Measurements from ENCODE around the gene SPG7. TPM values are rescaled to one million over a fixed set of nuclear protein-coding genes. Genes with fewer than 3 reads are reported as not detected.

The SPG7 gene
- total RNA-seq, 4 donors from 2014 or later, result 58.8 to 94.3 (median 83.3) TPM

GRCh38 chr16:89600427-89600826 is 92.2 kb downstream of the SPG7 start:
- TF ChIP-seq EP300 (IDR thresholded peaks at IDR 0.05) (no peak), POLR2AphosphoS5 (IDR thresholded peaks at IDR 0.05) (no peak), POLR2A (IDR thresholded peaks at IDR 0.05; ENCODE audit: low read depth) (no peak)
- TF ChIP-seq, protein P1, sequence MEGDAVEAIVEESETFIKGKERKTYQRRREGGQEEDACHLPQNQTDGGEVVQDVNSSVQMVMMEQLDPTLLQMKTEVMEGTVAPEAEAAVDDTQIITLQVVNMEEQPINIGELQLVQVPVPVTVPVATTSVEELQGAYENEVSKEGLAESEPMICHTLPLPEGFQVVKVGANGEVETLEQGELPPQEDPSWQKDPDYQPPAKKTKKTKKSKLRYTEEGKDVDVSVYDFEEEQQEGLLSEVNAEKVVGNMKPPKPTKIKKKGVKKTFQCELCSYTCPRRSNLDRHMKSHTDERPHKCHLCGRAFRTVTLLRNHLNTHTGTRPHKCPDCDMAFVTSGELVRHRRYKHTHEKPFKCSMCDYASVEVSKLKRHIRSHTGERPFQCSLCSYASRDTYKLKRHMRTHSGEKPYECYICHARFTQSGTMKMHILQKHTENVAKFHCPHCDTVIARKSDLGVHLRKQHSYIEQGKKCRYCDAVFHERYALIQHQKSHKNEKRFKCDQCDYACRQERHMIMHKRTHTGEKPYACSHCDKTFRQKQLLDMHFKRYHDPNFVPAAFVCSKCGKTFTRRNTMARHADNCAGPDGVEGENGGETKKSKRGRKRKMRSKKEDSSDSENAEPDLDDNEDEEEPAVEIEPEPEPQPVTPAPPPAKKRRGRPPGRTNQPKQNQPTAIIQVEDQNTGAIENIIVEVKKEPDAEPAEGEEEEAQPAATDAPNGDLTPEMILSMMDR (IDR thresholded peaks at IDR 0.05), result no peak
- intact Hi-C loops (cut with DNase I), result no loop called here
- H3K4me1 ChIP-seq, result peaks cover 3 to 14% (median 11%) of the 10 kb centered on the region in 4 donors
- H3K27me3 ChIP-seq, result peaks cover 0 to 31% (median 0%) of the 10 kb centered on the region in 4 donors
- 78% methylated on average over 12 of the region's 12 CpGs for WGBS
- no peak overlapping the region for H3K27ac ChIP-seq (replicated peaks in 1 of 4)
- H3K4me3 ChIP-seq, result no peak overlapping the region
- DNase-seq (ENCODE audit: extremely low spot score), result no peak
- H3K36me3 ChIP-seq, result no peaks in the 10 kb centered on the region
- no peaks in the 10 kb centered on the region for H3K9me3 ChIP-seq

DNA sequence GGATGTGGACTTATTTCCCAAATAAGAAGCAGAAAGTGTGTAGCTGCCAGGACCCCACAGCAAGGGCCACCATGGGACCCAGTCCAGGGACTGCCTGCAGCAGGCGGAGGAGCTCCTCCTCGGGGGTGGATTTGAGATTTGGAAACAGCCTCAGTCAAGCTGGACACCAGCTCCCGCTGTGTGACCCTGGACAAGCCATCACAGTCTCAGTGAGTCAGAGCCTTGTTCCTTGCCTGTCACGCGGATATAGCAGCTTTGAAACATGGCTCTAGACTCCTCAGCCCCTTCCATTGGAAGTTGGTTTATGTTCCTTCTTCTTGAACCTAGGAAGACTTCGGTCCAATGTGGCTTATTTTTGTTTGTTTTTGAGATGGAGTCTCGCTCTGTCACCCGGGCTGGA is 92.8 kb downstream of the SPG7 start:
- intact Hi-C loops (cut with DNase I), result no loop called here
- Histone ChIP-seq H3K27ac (replicated peaks in 1 of 4) (no peak overlapping the region), H3K9me3 (no peaks in the 10 kb centered on the region), H3K36me3 (no peaks in the 10 kb centered on the region), H3K4me3 (no peak overlapping the region), H3K27me3 (peaks cover 0 to 37% (median 0%) of the 10 kb centered on the region in 4 donors), H3K4me1 (peaks cover 3 to 14% (median 11%) of the 10 kb centered on the region in 4 donors)
- 81% methylated on average over 7 of the region's 8 CpGs for WGBS
- DNase-seq (ENCODE audit: extremely low spot score), result no peak
- TF ChIP-seq, protein P1 (IDR thresholded peaks at IDR 0.05), result no peak
- TF ChIP-seq EP300 (IDR thresholded peaks at IDR 0.05) (no peak), POLR2AphosphoS5 (IDR thresholded peaks at IDR 0.05) (no peak), POLR2A (IDR thresholded peaks at IDR 0.05; ENCODE audit: low read depth) (no peak)

- 48% methylated on average over 22 of the region's 22 CpGs for WGBS
- intact Hi-C loops (cut with DNase I), result no loop called here
- DNase-seq (ENCODE audit: extremely low spot score), result no peak
- Histone ChIP-seq H3K9me3 (no peaks in the 10 kb centered on the region), H3K4me1 (peaks cover 3 to 14% (median 11%) of the 10 kb centered on the region in 4 donors), H3K27ac (replicated peaks in 1 of 4) (no peak overlapping the region), H3K4me3 (no peak overlapping the region), H3K27me3 (peaks cover 0 to 43% (median 0%) of the 10 kb centered on the region in 4 donors), H3K36me3 (no peaks in the 10 kb centered on the region)
- TF ChIP-seq POLR2A (IDR thresholded peaks at IDR 0.05; ENCODE audit: low read depth) (no peak), POLR2AphosphoS5 (IDR thresholded peaks at IDR 0.05) (no peak)
- TF ChIP-seq, protein P1 (IDR thresholded peaks at IDR 0.05), result no peak
These were observed 93.7 kb downstream of the SPG7 start for GRCh38 chr16:89601906-89602272.

DNA sequence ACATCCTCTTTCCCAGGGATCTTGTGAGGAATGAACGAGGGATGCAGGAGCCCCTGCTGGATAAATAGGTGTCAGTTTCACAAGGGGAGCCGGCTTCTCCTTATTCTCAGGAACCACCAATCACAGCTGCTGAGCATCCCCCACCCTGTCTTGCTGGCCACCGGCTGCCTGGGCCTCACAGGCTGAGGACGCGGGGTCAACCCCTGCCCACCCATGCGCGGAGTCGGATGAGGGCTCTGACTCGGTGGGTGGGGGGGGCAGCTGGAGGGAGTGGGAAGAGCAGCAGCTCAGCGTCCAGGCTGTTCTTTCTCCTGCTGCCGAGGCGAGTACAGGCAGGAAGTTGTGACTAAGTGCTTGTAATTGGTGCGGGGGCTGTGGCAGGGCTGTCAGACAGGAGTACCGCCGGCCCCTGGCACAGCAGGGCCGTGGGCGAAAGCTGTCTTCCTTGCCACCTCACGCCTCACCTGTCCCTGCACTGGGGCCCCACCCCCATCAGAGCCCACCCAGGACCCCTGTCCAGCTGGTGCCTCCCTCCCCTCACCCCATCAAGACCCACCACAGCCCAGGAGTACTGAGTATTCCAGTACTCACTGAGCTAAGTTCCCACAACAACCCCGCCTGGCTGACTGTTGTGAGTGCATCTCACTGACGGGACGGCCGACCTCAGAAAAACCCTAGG is 94.2 kb downstream of the SPG7 start:
- TF ChIP-seq POLR2AphosphoS5 (IDR thresholded peaks at IDR 0.05) (no peak), EP300 (IDR thresholded peaks at IDR 0.05) (no peak)
- TF ChIP-seq, protein P1 (IDR thresholded peaks at IDR 0.05), result no peak
- DNase-seq (ENCODE audit: extremely low spot score), result no peak
- Histone ChIP-seq H3K36me3 (no peaks in the 10 kb centered on the region), H3K9me3 (no peaks in the 10 kb centered on the region), H3K4me3 (no peak overlapping the region), H3K27ac (replicated peaks in 1 of 4) (no peak overlapping the region), H3K27me3 (peaks cover 0 to 44% (median 0%) of the 10 kb centered on the region in 4 donors), H3K4me1 (peaks cover 3 to 14% (median 11%) of the 10 kb centered on the region in 4 donors)
- WGBS, result 3% methylated on average over 18 of the region's 22 CpGs
- intact Hi-C loops (cut with DNase I), result no loop called here
